GM23338 (cell line): ENCODE measurements around the gene TEX10. TPM values are rescaled to one million over a fixed set of nuclear protein-coding genes. Genes with fewer than 3 reads are reported as not detected.

ENCODE experiments used
- ATAC-seq: fragments of 200-7000 bp; cut with Tn5 transposase; 3 replicates; pipeline ENCODE4 v1.9.1; 2020
- DNase-seq: peaks from one replicate; pipeline ENCODE4 v3.0.0-alpha.2; 2015; ENCODE audit warnings: low spot score
- H2AFZ ChIP-seq: fragments of 200-600 bp; sonication (generic); 2 replicates; pipeline ENCODE4 v1.8.0; 2016; ENCODE audit warnings: antibody characterized with exemption, mild to moderate bottlenecking, moderate library complexity
- H3F3A ChIP-seq: fragments of 200-600 bp; sonication (generic); replicated peaks from 2 replicates; pipeline ENCODE4 v1.8.0; 2017; ENCODE audit warnings: antibody characterized with exemption, mixed run types, low read depth
- H3K27ac ChIP-seq: fragments of 200-600 bp; sonication (generic); 2 replicates; pipeline ENCODE4 v1.6.1; 2016; ENCODE audit warnings: low read depth
- H3K27me3 ChIP-seq: fragments of 200-600 bp; sonication (generic); 2 replicates; pipeline ENCODE4 v1.8.0; 2016; ENCODE audit warnings: mild to moderate bottlenecking, mixed run types, moderate library complexity; ENCODE audit not compliant: insufficient read depth
- H3K36me3 ChIP-seq: fragments of 200-600 bp; sonication (generic); 2 replicates; pipeline ENCODE4 v1.8.0; 2016; ENCODE audit warnings: mild to moderate bottlenecking; ENCODE audit not compliant: insufficient read depth
- H3K4me1 ChIP-seq: fragments of 200-600 bp; sonication (generic); 2 replicates; pipeline ENCODE4 v1.8.0; 2016; ENCODE audit warnings: mild to moderate bottlenecking, moderate library complexity; ENCODE audit not compliant: insufficient read depth
- H3K4me2 ChIP-seq: fragments of 200-600 bp; sonication (generic); 2 replicates; pipeline ENCODE4 v1.7.1; 2017; ENCODE audit warnings: mixed run types
- H3K4me3 ChIP-seq: fragments of 200-600 bp; sonication (generic); 2 replicates; pipeline ENCODE4 v1.6.1; 2016; ENCODE audit warnings: mixed run types
- H3K79me2 ChIP-seq: fragments of 200-600 bp; sonication (generic); replicated peaks from 2 replicates; pipeline ENCODE4 v1.8.0; 2017; ENCODE audit warnings: mild to moderate bottlenecking; ENCODE audit not compliant: insufficient read depth
- H3K9me2 ChIP-seq: fragments of 200-600 bp; sonication (generic); 2 replicates; pipeline ENCODE4 v1.8.0; 2017; ENCODE audit not compliant: insufficient read depth
- H4K20me1 ChIP-seq: fragments of 200-600 bp; sonication (generic); replicated peaks from 2 replicates; pipeline ENCODE4 v1.8.0; 2017; ENCODE audit warnings: mild to moderate bottlenecking; ENCODE audit not compliant: insufficient read depth
- H3K27ac Mint-ChIP-seq: 2 replicates; pipeline ENCODE4 v1.8.0; 2020; ENCODE audit warnings: inconsistent platforms, mild to moderate bottlenecking, moderate library complexity, mixed read lengths
- H3K27me3 Mint-ChIP-seq: 3 replicates; pipeline ENCODE4 v1.8.0; 2022; ENCODE audit warnings: low read depth, mild to moderate bottlenecking, moderate library complexity, mixed read lengths, inconsistent platforms; ENCODE audit not compliant: insufficient read depth, poor library complexity
- H3K36me3 Mint-ChIP-seq: 3 replicates; pipeline ENCODE4 v1.8.0; 2021; ENCODE audit warnings: low read depth, mild to moderate bottlenecking, inconsistent platforms, moderate library complexity, mixed read lengths
- H3K4me1 Mint-ChIP-seq: 3 replicates; pipeline ENCODE4 v1.8.0; 2020; ENCODE audit warnings: mild to moderate bottlenecking, inconsistent platforms, mixed read lengths
- H3K4me3 Mint-ChIP-seq: 3 replicates; pipeline ENCODE4 v1.8.0; 2021; ENCODE audit warnings: moderate library complexity, mild to moderate bottlenecking, inconsistent platforms, mixed read lengths
- H3K9me3 Mint-ChIP-seq: 3 replicates; pipeline ENCODE4 v1.8.0; 2020; ENCODE audit warnings: moderate library complexity, mild to moderate bottlenecking, inconsistent platforms, mixed read lengths
- CREB1 ChIP-seq: fragments of 250-450 bp; sonication (Bioruptor Pico); IDR thresholded peaks from 2 replicates; pipeline ENCODE4 v1.5.0; 2020; ENCODE audit warnings: low read depth, mild to moderate bottlenecking, moderate library complexity
- ETS1 ChIP-seq: IDR thresholded peaks from 2 replicates; pipeline ENCODE4 v1.6.1; 2016; ENCODE audit warnings: antibody characterized with exemption
- EZH2 ChIP-seq: fragments of 200-600 bp; sonication (generic); IDR thresholded peaks from one replicate; pipeline ENCODE4 v1.8.0; 2017; ENCODE audit warnings: antibody characterized with exemption, mild to moderate bottlenecking, low read depth; ENCODE audit not compliant: unreplicated experiment
- EZH2phosphoT487 ChIP-seq: fragments of 200-600 bp; sonication (generic); IDR thresholded peaks from one replicate; pipeline ENCODE4 v1.8.1; 2018; ENCODE audit warnings: antibody characterized with exemption; ENCODE audit not compliant: unreplicated experiment
- JUNB ChIP-seq: IDR thresholded peaks from one replicate; pipeline ENCODE4 v1.6.1; 2016; ENCODE audit warnings: antibody characterized with exemption; ENCODE audit not compliant: unreplicated experiment
- NANOG ChIP-seq: IDR thresholded peaks from 2 replicates; pipeline ENCODE4 v1.6.1; 2016; ENCODE audit warnings: antibody characterized with exemption, borderline replicate concordance
- POLR2AphosphoS5 ChIP-seq: IDR thresholded peaks from 2 replicates; pipeline ENCODE4 v1.6.1; 2016; ENCODE audit warnings: antibody characterized with exemption, low read depth
- ZNF114 ChIP-seq: fragments of 250-450 bp; sonication (Bioruptor Pico); IDR thresholded peaks from 2 replicates; pipeline ENCODE4 v1.5.0; 2020; ENCODE audit warnings: mild to moderate bottlenecking, moderate library complexity
- ZNF331 ChIP-seq: fragments of 250-450 bp; sonication (Bioruptor Pico); IDR thresholded peaks from 2 replicates; pipeline ENCODE4 v1.5.0; 2020; ENCODE audit warnings: low read depth, mild to moderate bottlenecking, moderate library complexity
- polyA plus RNA-seq: library from polyadenylated mRNA; unstranded; fragments of >200 nt; fragmentation: Nextera tagmentation; extraction: Ambion mirVana; gene quantifications from 2 replicates; pipeline ENCODE4 v1.2.1, GENCODE V29; 2016
- total RNA-seq: library from RNA; depleted of rRNA; stranded (reverse); fragments of >200 nt; shearing (Covaris generic); gene quantifications from 2 replicates; pipeline ENCODE4 v1.2.3, GENCODE V29; 2014
- TF ChIP-seq, protein P1 (sequence below), 2 experiments: fragments of 200-600 bp in 1 of 2; sonication (generic) in 1 of 2; conservative IDR thresholded peaks; 2 replicates each; pipeline versions ENCODE4 v1.5.1 to v1.6.1; 2016 to 2017; ENCODE audit warnings: antibody characterized with exemption in 2 of 2, low read depth in 2 of 2, mild to moderate bottlenecking in 2 of 2, moderate library complexity in 1 of 2

The TEX10 gene
- total and polyA plus RNA-seq, 2 experiments from 2014 or later = 35.0 to 102 TPM

DNA sequence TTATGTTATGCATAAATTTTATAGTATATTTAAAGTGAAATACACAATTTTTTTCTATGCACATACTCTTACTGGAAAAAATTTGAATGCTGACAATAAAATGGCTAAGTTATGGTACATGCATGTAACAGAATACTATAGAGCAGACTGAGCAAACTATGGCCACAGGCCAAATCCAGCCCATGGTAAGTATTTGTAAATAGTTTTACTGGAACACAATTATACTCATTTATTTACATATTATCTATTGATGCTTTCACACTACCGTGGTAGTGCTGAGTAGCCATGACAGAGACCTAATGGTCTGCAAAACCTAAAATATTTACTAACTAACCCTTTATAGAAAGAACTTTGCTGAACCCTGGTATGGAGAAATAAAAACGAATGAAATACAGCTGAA is 45.7 kb downstream of the TEX10 start:
- no peak for TF ChIP-seq EZH2
- TF ChIP-seq NANOG = no peak
- no peak for TF ChIP-seq ZNF331
- no peak for TF ChIP-seq ZNF114 (CRISPR knock-in tag)
- TF ChIP-seq JUNB = no peak
- peaks cover 84% of the 10 kb centered on the region for H3K36me3 Mint-ChIP-seq
- no peak for DNase-seq
- Histone ChIP-seq H3K9me2 (no peaks in the 10 kb centered on the region), H3K36me3 (peaks cover 17% of the 10 kb centered on the region), H4K20me1 (peaks cover 25% of the 10 kb centered on the region), H2AFZ (no peak overlapping the region), H3K79me2 (peaks cover 79% of the 10 kb centered on the region), H3F3A (no peaks in the 10 kb centered on the region; the same call in 1 of the 2 replicates), H3K27ac (no peak overlapping the region), H3K4me1 (no peaks in the 10 kb centered on the region), H3K4me3 (no peak overlapping the region), H3K27me3 (no peaks in the 10 kb centered on the region), H3K4me2 (no peak overlapping the region)
- H3K9me3 Mint-ChIP-seq = no peaks in the 10 kb centered on the region; the same call in 2 of the 3 replicates
- no peak for ATAC-seq
- peaks cover 2% of the 10 kb centered on the region for H3K27me3 Mint-ChIP-seq
- H3K27ac Mint-ChIP-seq = no peak overlapping the region
- peaks cover 17% of the 10 kb centered on the region for H3K4me1 Mint-ChIP-seq
- H3K4me3 Mint-ChIP-seq = no peak overlapping the region

DNA sequence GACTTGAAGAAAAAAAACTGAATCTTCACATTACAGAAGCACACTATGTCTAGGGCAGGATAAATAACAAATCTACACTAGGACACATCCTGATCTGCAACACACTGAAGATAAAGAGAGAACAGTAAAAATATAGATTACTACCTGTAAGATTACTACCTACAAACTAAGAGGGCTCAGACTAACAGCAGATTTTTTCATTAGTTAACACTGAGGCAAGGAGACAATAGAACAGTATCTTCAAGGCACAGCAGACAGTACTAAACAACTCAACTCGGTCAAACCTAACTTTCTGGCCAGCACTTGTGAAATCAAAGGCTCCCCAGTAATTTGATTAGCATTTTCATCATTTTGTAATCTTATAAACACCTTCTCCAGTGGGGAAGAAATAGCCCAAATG is 46.5 kb downstream of the TEX10 start:
- no peak overlapping the region for H3K27ac ChIP-seq
- Mint-ChIP-seq H3K36me3 (peaks cover 82% of the 10 kb centered on the region), H3K27ac (no peak overlapping the region), H3K27me3 (peaks cover 2% of the 10 kb centered on the region), H3K4me1 (peaks cover 17% of the 10 kb centered on the region), H3K9me3 (no peaks in the 10 kb centered on the region), H3K4me3 (no peak overlapping the region)
- H2AFZ ChIP-seq = no peak overlapping the region
- H3K36me3 ChIP-seq = peaks cover 23% of the 10 kb centered on the region
- H4K20me1 ChIP-seq = peaks cover 27% of the 10 kb centered on the region
- H3F3A ChIP-seq = no peaks in the 10 kb centered on the region; the same call in 1 of the 2 replicates
- H3K4me3 ChIP-seq = no peak overlapping the region
- no peak overlapping the region for H3K4me2 ChIP-seq
- H3K79me2 ChIP-seq = peaks cover 71% of the 10 kb centered on the region
- no peaks in the 10 kb centered on the region for H3K9me2 ChIP-seq
- no peaks in the 10 kb centered on the region for H3K27me3 ChIP-seq
- H3K4me1 ChIP-seq = no peaks in the 10 kb centered on the region
- no peak for DNase-seq
- no peak for ATAC-seq
- TF ChIP-seq EZH2phosphoT487 = no peak
- no peak for TF ChIP-seq NANOG
- TF ChIP-seq ETS1 = no peak
- TF ChIP-seq, protein P1, sequence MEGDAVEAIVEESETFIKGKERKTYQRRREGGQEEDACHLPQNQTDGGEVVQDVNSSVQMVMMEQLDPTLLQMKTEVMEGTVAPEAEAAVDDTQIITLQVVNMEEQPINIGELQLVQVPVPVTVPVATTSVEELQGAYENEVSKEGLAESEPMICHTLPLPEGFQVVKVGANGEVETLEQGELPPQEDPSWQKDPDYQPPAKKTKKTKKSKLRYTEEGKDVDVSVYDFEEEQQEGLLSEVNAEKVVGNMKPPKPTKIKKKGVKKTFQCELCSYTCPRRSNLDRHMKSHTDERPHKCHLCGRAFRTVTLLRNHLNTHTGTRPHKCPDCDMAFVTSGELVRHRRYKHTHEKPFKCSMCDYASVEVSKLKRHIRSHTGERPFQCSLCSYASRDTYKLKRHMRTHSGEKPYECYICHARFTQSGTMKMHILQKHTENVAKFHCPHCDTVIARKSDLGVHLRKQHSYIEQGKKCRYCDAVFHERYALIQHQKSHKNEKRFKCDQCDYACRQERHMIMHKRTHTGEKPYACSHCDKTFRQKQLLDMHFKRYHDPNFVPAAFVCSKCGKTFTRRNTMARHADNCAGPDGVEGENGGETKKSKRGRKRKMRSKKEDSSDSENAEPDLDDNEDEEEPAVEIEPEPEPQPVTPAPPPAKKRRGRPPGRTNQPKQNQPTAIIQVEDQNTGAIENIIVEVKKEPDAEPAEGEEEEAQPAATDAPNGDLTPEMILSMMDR (conservative IDR thresholded peaks at IDR 0.05; ENCODE audit: low read depth in 2 of 2) = no peak
- TF ChIP-seq CREB1 (CRISPR knock-in tag) = no peak
- no peak for TF ChIP-seq ZNF114 (CRISPR knock-in tag)
- TF ChIP-seq POLR2AphosphoS5 = no peak
